PC-3 (cell line): ENCODE data around the gene HCN1. TPM values are rescaled to one million over a fixed set of nuclear protein-coding genes. Genes with fewer than 3 reads are reported as not detected.
"Not testable (repeated sequence)": the region's sequence is repeated elsewhere in the genome, so short reads cannot be mapped to it uniquely, and the experiment has no call there.

Experiments used
- ATAC-seq: fragments of 200-7000 bp; cut with Tn5 transposase; 2 replicates; pipeline ENCODE4 v1.9.1; 2020; ENCODE audit warnings: mild to moderate bottlenecking, moderate library complexity
- BruUV-seq: library from RNA; stranded (reverse); fragments of 400-500 nt; replicated peaks from 2 replicates; lab custom pipeline; 2021; lab: Mats Ljungman, UMichigan
- CTCF ChIA-PET: fragments of 300-600 bp; sonication (Branson Sonifier 250); formaldehyde crosslinking; loops from one replicate; lab custom pipeline; 2022; ENCODE audit warnings: antibody characterized with exemption; lab: Charles Lee
- POLR2A ChIA-PET: fragments of 300-600 bp; sonication (Branson Sonifier 250); formaldehyde crosslinking; loops from one replicate; lab custom pipeline; 2022; ENCODE audit warnings: antibody characterized with exemption; ENCODE audit not compliant: unreplicated experiment; lab: Charles Lee
- DNase-seq: peaks from one replicate; pipeline ENCODE4 v3.0.0-alpha.2; 2015
- H2AFZ ChIP-seq: fragments of 300-600 bp; sonication (generic); 2 replicates; pipeline ENCODE4 v1.6.0; 2016; ENCODE audit warnings: antibody characterized with exemption, low read length
- H3F3A ChIP-seq: fragments of 300-600 bp; sonication (generic); one replicate; pipeline ENCODE4 v1.6.0; 2017; ENCODE audit warnings: antibody characterized with exemption, low read length, control low read depth, mild to moderate bottlenecking; ENCODE audit not compliant: unreplicated experiment
- H3K27ac ChIP-seq: fragments of 300-600 bp; sonication (generic); 2 replicates; pipeline ENCODE4 v1.5.1; 2016; ENCODE audit warnings: mild to moderate bottlenecking, low read length
- H3K27me3 ChIP-seq: fragments of 300-600 bp; sonication (generic); 2 replicates; pipeline ENCODE4 v1.6.1; 2016; ENCODE audit warnings: low read length, mixed read lengths
- H3K36me3 ChIP-seq: fragments of 300-600 bp; sonication (generic); 2 replicates; pipeline ENCODE4 v1.6.1; 2016; ENCODE audit warnings: low read depth, mixed run types, low read length, mixed read lengths
- H3K4me1 ChIP-seq: fragments of 300-600 bp; sonication (generic); 2 replicates; pipeline ENCODE4 v1.5.1; 2016; ENCODE audit warnings: low read length; ENCODE audit not compliant: insufficient read depth
- H3K4me2 ChIP-seq: fragments of 300-600 bp; sonication (generic); 2 replicates; pipeline ENCODE4 v1.6.0; 2016; ENCODE audit warnings: low read length
- H3K4me3 ChIP-seq: fragments of 300-600 bp; sonication (generic); 2 replicates; pipeline ENCODE4 v1.5.1; 2016; ENCODE audit warnings: mild to moderate bottlenecking, low read length, mixed read lengths
- H3K79me2 ChIP-seq: fragments of 300-600 bp; sonication (generic); 2 replicates; pipeline ENCODE4 v1.6.1; 2017; ENCODE audit warnings: low read length, mixed read lengths
- H3K9ac ChIP-seq: fragments of 300-600 bp; sonication (generic); 2 replicates; pipeline ENCODE4 v1.6.0; 2016; ENCODE audit warnings: mild to moderate bottlenecking, low read length
- H3K9me2 ChIP-seq: fragments of 300-600 bp; sonication (generic); replicated peaks from 2 replicates; pipeline ENCODE4 v1.6.1; 2016; ENCODE audit warnings: mixed run types, low read length, mixed read lengths
- H3K9me3 ChIP-seq: fragments of 300-600 bp; sonication (generic); 2 replicates; pipeline ENCODE4 v1.6.1; 2016; ENCODE audit warnings: low read length, mixed read lengths
- H4K20me1 ChIP-seq: fragments of 300-600 bp; sonication (generic); 2 replicates; pipeline ENCODE4 v1.6.1; 2016; ENCODE audit warnings: low read length, mixed read lengths
- EZH2 ChIP-seq: fragments of 300-600 bp; sonication (generic); IDR thresholded peaks from one replicate; pipeline ENCODE4 v1.6.1; 2017; ENCODE audit warnings: antibody characterized with exemption, mild to moderate bottlenecking, low read length; ENCODE audit not compliant: unreplicated experiment
- EZH2phosphoT487 ChIP-seq: fragments of 300-600 bp; sonication (generic); IDR thresholded peaks from 2 replicates; pipeline ENCODE4 v1.6.1; 2018; ENCODE audit warnings: mild to moderate bottlenecking, antibody characterized with exemption, low read length, borderline replicate concordance
- intact Hi-C: fragments of 100-400 bp; cut with micrococcal nuclease; formaldehyde crosslinking; loops from 2 replicates; pipeline ENCODE4 v1.9.0; 2023
- total RNA-seq: library from RNA; depleted of rRNA; stranded (reverse); fragments of >200 nt; gene quantifications from 2 replicates; pipeline ENCODE4 v1.2.3, GENCODE V29; 2014
- TF ChIP-seq, protein P1 (sequence below): fragments of 300-600 bp; sonication (generic); conservative IDR thresholded peaks from 2 replicates; pipeline ENCODE4 v1.5.1; 2017; ENCODE audit warnings: antibody characterized with exemption, low read depth, mild to moderate bottlenecking, low read length

Gene HCN1
- total RNA-seq, 1 experiment from 2014 or later = not detected

GRCh38 chr5:45601424-45601823 is 94.8 kb downstream of the HCN1 start:
- ChIA-PET POLR2A (no interaction called here), CTCF (no interaction called here)
- Histone ChIP-seq H3K9me3 (no peaks in the 10 kb centered on the region), H3K36me3 (no peaks in the 10 kb centered on the region), H3K4me2 (no peak overlapping the region), H3K27ac (no peak overlapping the region), H3K4me1 (no peaks in the 10 kb centered on the region), H3K79me2 (no peaks in the 10 kb centered on the region), H4K20me1 (no peaks in the 10 kb centered on the region), H3F3A (no peaks in the 10 kb centered on the region), H2AFZ (no peak overlapping the region), H3K4me3 (no peak overlapping the region), H3K9ac (no peak overlapping the region), H3K27me3 (no peaks in the 10 kb centered on the region), H3K9me2 (no peaks in the 10 kb centered on the region)
- intact Hi-C loops = no loop called here
- BruUV-seq = no TSS peak
- no peak for ATAC-seq
- no peak for DNase-seq
- TF ChIP-seq, protein P1, sequence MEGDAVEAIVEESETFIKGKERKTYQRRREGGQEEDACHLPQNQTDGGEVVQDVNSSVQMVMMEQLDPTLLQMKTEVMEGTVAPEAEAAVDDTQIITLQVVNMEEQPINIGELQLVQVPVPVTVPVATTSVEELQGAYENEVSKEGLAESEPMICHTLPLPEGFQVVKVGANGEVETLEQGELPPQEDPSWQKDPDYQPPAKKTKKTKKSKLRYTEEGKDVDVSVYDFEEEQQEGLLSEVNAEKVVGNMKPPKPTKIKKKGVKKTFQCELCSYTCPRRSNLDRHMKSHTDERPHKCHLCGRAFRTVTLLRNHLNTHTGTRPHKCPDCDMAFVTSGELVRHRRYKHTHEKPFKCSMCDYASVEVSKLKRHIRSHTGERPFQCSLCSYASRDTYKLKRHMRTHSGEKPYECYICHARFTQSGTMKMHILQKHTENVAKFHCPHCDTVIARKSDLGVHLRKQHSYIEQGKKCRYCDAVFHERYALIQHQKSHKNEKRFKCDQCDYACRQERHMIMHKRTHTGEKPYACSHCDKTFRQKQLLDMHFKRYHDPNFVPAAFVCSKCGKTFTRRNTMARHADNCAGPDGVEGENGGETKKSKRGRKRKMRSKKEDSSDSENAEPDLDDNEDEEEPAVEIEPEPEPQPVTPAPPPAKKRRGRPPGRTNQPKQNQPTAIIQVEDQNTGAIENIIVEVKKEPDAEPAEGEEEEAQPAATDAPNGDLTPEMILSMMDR = no peak
- TF ChIP-seq EZH2 (no peak), EZH2phosphoT487 (no peak)

GRCh38 chr5:45596320-45596719 is 99.9 kb downstream of the HCN1 start:
- H3K27me3 ChIP-seq = no peaks in the 10 kb centered on the region
- POLR2A ChIA-PET = no interaction called here

DNA sequence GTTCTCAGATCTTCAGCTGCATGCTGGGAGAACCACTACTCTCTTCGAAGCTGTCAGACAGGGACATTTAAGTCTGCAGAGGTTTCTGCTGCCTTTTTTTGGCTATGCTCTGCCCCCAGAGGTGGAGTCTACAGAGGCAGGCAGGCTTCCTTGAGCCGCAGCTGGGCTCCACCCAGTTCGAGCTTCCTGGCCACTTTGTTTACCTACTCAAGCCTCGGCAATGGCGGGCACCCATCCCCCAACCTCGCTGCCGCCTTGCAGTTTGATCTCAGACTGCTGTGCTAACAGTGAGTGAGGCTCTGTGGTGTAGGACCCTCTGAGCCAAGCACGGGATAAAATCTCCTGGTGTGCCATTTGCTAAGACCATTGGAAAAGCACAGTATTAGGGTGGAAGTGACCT is 110.2 kb downstream of the HCN1 start:
- H3K4me2 ChIP-seq, DNase-seq, intact Hi-C loops, H2AFZ ChIP-seq, POLR2A ChIA-PET, H3K9me2 ChIP-seq, H3K36me3 ChIP-seq, ATAC-seq, H4K20me1 ChIP-seq, H3K27ac ChIP-seq, H3K27me3 ChIP-seq, BruUV-seq, H3K4me3 ChIP-seq, H3F3A ChIP-seq, H3K9me3 ChIP-seq, H3K9ac ChIP-seq, CTCF ChIA-PET, H3K4me1 ChIP-seq, H3K79me2 ChIP-seq: not testable (repeated sequence)

More at GRCh38 chr5:45596320-45596719, 99.9 kb downstream of the HCN1 start:
- no peaks in the 10 kb centered on the region for H3K9me2 ChIP-seq
- no TSS peak for BruUV-seq
- H2AFZ ChIP-seq = no peak overlapping the region
- H3K4me3 ChIP-seq = no peak overlapping the region
- no peaks in the 10 kb centered on the region for H3K4me1 ChIP-seq
- H4K20me1 ChIP-seq = no peaks in the 10 kb centered on the region
- no peaks in the 10 kb centered on the region for H3K79me2 ChIP-seq
- H3K27ac ChIP-seq = no peak overlapping the region
- H3F3A ChIP-seq = no peaks in the 10 kb centered on the region
- intact Hi-C loops = no loop called here
- H3K4me2 ChIP-seq = no peak overlapping the region
- TF ChIP-seq EZH2phosphoT487 (no peak), EZH2 (no peak)
- TF ChIP-seq, protein P1 = no peak
- no peak overlapping the region for H3K9ac ChIP-seq
- H3K9me3 ChIP-seq = no peaks in the 10 kb centered on the region
- H3K36me3 ChIP-seq = no peaks in the 10 kb centered on the region
- CTCF ChIA-PET = no interaction called here
- no peak for ATAC-seq
- no peak for DNase-seq
